GM06990 (cell line): ENCODE measurements around the gene ASAP2.

Experiments used
- DNase-seq: peaks from one replicate; pipeline ENCODE4 v3.0.0-alpha.2; 2011; ENCODE audit not compliant: insufficient read length; ENCODE audit errors: extremely low read depth
- H3K27me3 ChIP-seq: replicated peaks from 2 replicates; pipeline ENCODE4 v1.6.0; 2011; ENCODE audit warnings: low read length; ENCODE audit not compliant: control insufficient read depth, insufficient read depth
- H3K36me3 ChIP-seq: 2 replicates; pipeline ENCODE4 v1.5.1; 2011; ENCODE audit warnings: low read length; ENCODE audit not compliant: control insufficient read depth, insufficient read depth
- H3K4me3 ChIP-seq: replicated peaks from 2 replicates; pipeline ENCODE4 v1.5.1; 2011; ENCODE audit warnings: low read depth, mild to moderate bottlenecking, control low read depth, low read length
- CTCF ChIP-seq: IDR thresholded peaks from 2 replicates; pipeline ENCODE4 v1.5.1; 2011; ENCODE audit warnings: low read length, control low read depth, mild to moderate bottlenecking, inconsistent platforms; ENCODE audit not compliant: insufficient read depth, poor library complexity, severe bottlenecking

Gene ASAP2

GRCh38 chr2:9400268-9401058 is 193.9 kb downstream of the ASAP2 start:
- Histone ChIP-seq H3K36me3 (no peaks in the 10 kb centered on the region), H3K27me3 (no peaks in the 10 kb centered on the region), H3K4me3 (no peak overlapping the region)
- DNase-seq = no peak
- no peak for TF ChIP-seq CTCF

GRCh38 chr2:9401059-9401547 is 194.5 kb downstream of the ASAP2 start:
- Histone ChIP-seq H3K4me3 (no peak overlapping the region), H3K27me3 (no peaks in the 10 kb centered on the region), H3K36me3 (no peaks in the 10 kb centered on the region)
- DNase-seq = no peak
- no peak for TF ChIP-seq CTCF

GRCh38 chr2:9401646-9402371 is 195.2 kb downstream of the ASAP2 start:
- Histone ChIP-seq H3K36me3 (no peaks in the 10 kb centered on the region), H3K27me3 (no peaks in the 10 kb centered on the region), H3K4me3 (no peak overlapping the region)
- no peak for TF ChIP-seq CTCF
- DNase-seq = no peak

GRCh38 chr2:9403924-9404323 is 197.3 kb downstream of the ASAP2 start:
- no peak for DNase-seq
- H3K36me3 ChIP-seq = no peaks in the 10 kb centered on the region; the same call in 1 of the 2 replicates
- no peaks in the 10 kb centered on the region for H3K27me3 ChIP-seq
- TF ChIP-seq CTCF = no peak
- no peak overlapping the region for H3K4me3 ChIP-seq

GRCh38 chr2:9404451-9404850 is 197.8 kb downstream of the ASAP2 start:
- H3K27me3 ChIP-seq = no peaks in the 10 kb centered on the region
- H3K4me3 ChIP-seq = no peak overlapping the region
- no peaks in the 10 kb centered on the region; the same call in 1 of the 2 replicates for H3K36me3 ChIP-seq
- no peak for DNase-seq
- TF ChIP-seq CTCF = no peak
